Epithelial cell of proximal tubule (primary cell): ENCODE data around the gene ZNF3. TPM values are rescaled to one million over a fixed set of nuclear protein-coding genes. Genes with fewer than 3 reads are reported as not detected.
"Not testable (repeated sequence)": the region's sequence is repeated elsewhere in the genome, so short reads cannot be mapped to it uniquely, and the experiment has no call there.

ENCODE experiments used
- DNase-seq: peaks from one replicate; pipeline ENCODE4 v3.0.0-alpha.2; 2011; ENCODE audit warnings: low read depth
- H3K4me3 ChIP-seq: 2 replicates; pipeline ENCODE4 v1.5.1; 2011; ENCODE audit warnings: low read depth, mild to moderate bottlenecking, low read length
- total RNA-seq: library from RNA; depleted of rRNA; stranded (reverse); fragments of >200 nt; gene quantifications from 2 replicates; pipeline ENCODE4 v1.2.3, GENCODE V29; 2015
- TF ChIP-seq, protein P1 (sequence below): conservative IDR thresholded peaks from 2 replicates; pipeline ENCODE4 v1.5.1; 2012; ENCODE audit warnings: low read depth, mild to moderate bottlenecking, low read length

The ZNF3 gene
- total RNA-seq: 16.6 and 20.3 TPM in 2 replicates

GRCh38 chr7:100081535-100082102 is at the start of gene ZNF3:
Gene ZNF3 (minus strand): TSS chr7:100081723. CDS start chr7:100077357, 4,366 bp downstream.
- peak; percentile 88 for DNase-seq
- H3K4me3 ChIP-seq: peak within 1 kb of the TSS; percentile 96
- TF ChIP-seq, protein P1, sequence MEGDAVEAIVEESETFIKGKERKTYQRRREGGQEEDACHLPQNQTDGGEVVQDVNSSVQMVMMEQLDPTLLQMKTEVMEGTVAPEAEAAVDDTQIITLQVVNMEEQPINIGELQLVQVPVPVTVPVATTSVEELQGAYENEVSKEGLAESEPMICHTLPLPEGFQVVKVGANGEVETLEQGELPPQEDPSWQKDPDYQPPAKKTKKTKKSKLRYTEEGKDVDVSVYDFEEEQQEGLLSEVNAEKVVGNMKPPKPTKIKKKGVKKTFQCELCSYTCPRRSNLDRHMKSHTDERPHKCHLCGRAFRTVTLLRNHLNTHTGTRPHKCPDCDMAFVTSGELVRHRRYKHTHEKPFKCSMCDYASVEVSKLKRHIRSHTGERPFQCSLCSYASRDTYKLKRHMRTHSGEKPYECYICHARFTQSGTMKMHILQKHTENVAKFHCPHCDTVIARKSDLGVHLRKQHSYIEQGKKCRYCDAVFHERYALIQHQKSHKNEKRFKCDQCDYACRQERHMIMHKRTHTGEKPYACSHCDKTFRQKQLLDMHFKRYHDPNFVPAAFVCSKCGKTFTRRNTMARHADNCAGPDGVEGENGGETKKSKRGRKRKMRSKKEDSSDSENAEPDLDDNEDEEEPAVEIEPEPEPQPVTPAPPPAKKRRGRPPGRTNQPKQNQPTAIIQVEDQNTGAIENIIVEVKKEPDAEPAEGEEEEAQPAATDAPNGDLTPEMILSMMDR: peak; percentile 84

- TF ChIP-seq, protein P1: peak; percentile 68
- no peak for DNase-seq
- peak overlapping the region; percentile 43 for H3K4me3 ChIP-seq
These were observed 49.3 kb upstream of the ZNF3 start for GRCh38 chr7:100130608-100131453.

GRCh38 chr7:100130220-100130607 is 48.7 kb upstream of the ZNF3 start:
- DNase-seq, H3K4me3 ChIP-seq: not testable (repeated sequence)

GRCh38 chr7:100128637-100128963 is 47.1 kb upstream of the ZNF3 start:
- TF ChIP-seq, protein P1: no peak
- no peak for DNase-seq

DNA sequence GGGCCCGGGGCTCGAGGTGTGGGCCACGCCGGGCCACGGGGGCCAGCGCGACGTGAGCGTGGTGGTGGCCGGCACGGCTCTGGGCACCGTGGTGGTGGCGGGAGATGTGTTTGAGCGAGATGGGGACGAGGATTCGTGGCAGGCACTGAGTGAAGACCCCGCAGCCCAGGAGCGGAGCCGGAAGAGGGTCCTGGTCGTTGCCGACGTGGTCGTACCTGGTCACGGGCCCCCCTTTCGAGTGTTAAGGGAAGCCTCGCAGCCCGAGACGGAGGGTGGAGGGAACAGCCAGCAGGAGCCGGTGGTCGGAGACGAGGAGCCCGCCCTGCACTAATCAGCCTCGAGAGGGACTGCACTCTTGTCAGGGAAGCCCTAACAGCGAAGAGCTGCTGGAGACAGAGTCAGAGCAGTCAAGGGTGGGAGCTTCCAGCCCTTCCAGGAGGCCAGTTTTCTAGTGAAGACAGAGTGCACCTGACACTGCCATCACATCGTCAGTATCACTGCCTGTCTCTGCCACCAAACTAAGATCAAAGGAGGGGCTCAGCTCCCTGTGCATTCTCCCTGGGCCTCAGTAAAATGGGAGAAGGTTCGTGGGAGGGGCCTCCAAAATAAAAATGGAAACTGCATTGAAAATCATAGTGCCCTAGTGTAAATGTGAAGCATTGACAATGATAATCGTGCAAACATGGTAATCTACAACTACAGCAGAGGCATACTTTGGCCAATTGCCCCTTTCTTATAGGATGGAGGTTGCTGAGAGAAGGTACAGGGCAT is 46.5 kb upstream of the ZNF3 start:
- TF ChIP-seq, protein P1: no peak
- no peak for DNase-seq
- peak overlapping the region; percentile 94 for H3K4me3 ChIP-seq

More at GRCh38 chr7:100128637-100128963, 47.1 kb upstream of the ZNF3 start:
- H3K4me3 ChIP-seq: no peak overlapping the region

- TF ChIP-seq, protein P1: no peak
- H3K4me3 ChIP-seq: peak within 1 kb of the TSS; percentile 94
- DNase-seq: peak; percentile 52
These were observed 45.7 kb upstream of the ZNF3 start, which contains the start of gene MBLAC1 for GRCh38 chr7:100126931-100127865. Gene MBLAC1 (plus strand): TSS chr7:100126967. CDS start chr7:100127396, 429 bp downstream.
